H9 (cell line): Measurements from ENCODE around the gene CPT2. TPM values are rescaled to one million over a fixed set of nuclear protein-coding genes. Genes with fewer than 3 reads are reported as not detected.

Source experiments
- DNase-seq: peaks from one replicate; pipeline ENCODE4 v3.0.0-alpha.2; 2017
- H2AFZ ChIP-seq: one replicate; pipeline ENCODE4 v1.6.1; 2013; ENCODE audit warnings: mild to moderate bottlenecking, low read length, control low read depth, moderate library complexity
- H2AK5ac ChIP-seq: 2 replicates; pipeline ENCODE4 v1.6.1; 2013; ENCODE audit warnings: low read length, control low read depth, mixed read lengths; ENCODE audit not compliant: insufficient read length
- H2BK120ac ChIP-seq: one replicate; pipeline ENCODE4 v1.6.1; 2013; ENCODE audit warnings: low read depth, mild to moderate bottlenecking, low read length, control low read depth, inconsistent platforms; ENCODE audit not compliant: poor library complexity, severe bottlenecking
- H2BK12ac ChIP-seq: 2 replicates; pipeline ENCODE4 v1.6.1; 2013; ENCODE audit warnings: low read length, control low read depth, mixed read lengths, low read depth; ENCODE audit not compliant: insufficient read length
- H2BK15ac ChIP-seq: 2 replicates; pipeline ENCODE4 v1.6.1; 2013; ENCODE audit warnings: low read depth, low read length, control low read depth
- H2BK20ac ChIP-seq: one replicate; pipeline ENCODE4 v1.6.1; 2013; ENCODE audit warnings: low read depth, mild to moderate bottlenecking, low read length, control low read depth, inconsistent platforms; ENCODE audit not compliant: poor library complexity, severe bottlenecking
- H2BK5ac ChIP-seq: 2 replicates; pipeline ENCODE4 v1.6.1; 2013; ENCODE audit warnings: low read length, control low read depth, mixed read lengths; ENCODE audit not compliant: insufficient read length
- H3K14ac ChIP-seq: 2 replicates; pipeline ENCODE4 v1.6.1; 2013; ENCODE audit warnings: low read length, control low read depth; ENCODE audit not compliant: insufficient read depth
- H3K18ac ChIP-seq: 2 replicates; pipeline ENCODE4 v1.6.1; 2013; ENCODE audit warnings: low read depth, mild to moderate bottlenecking, mixed read lengths, low read length, control low read depth; ENCODE audit not compliant: insufficient read length
- H3K23ac ChIP-seq: 2 replicates; pipeline ENCODE4 v1.6.1; 2013; ENCODE audit warnings: low read length, control low read depth, mixed read lengths, low read depth; ENCODE audit not compliant: insufficient read length
- H3K23me2 ChIP-seq: 2 replicates; pipeline ENCODE4 v1.6.1; 2013; ENCODE audit warnings: low read depth, mild to moderate bottlenecking, mixed read lengths, low read length, control low read depth; ENCODE audit not compliant: insufficient read length, poor library complexity, severe bottlenecking
- H3K27ac ChIP-seq: 2 replicates; pipeline ENCODE4 v1.5.1; 2013; ENCODE audit warnings: low read length, control low read depth, mixed read lengths, low read depth; ENCODE audit not compliant: insufficient read length
- H3K27me3 ChIP-seq: 2 replicates; pipeline ENCODE4 v1.6.1; 2013; ENCODE audit warnings: low read length, control low read depth, inconsistent platforms; ENCODE audit not compliant: insufficient read depth
- H3K4ac ChIP-seq: 2 replicates; pipeline ENCODE4 v1.6.1; 2013; ENCODE audit warnings: low read depth, mild to moderate bottlenecking, control low read depth, inconsistent platforms, low read length, moderate library complexity
- H3K4me1 ChIP-seq: 2 replicates; pipeline ENCODE4 v1.6.1; 2013; ENCODE audit warnings: low read length, control low read depth, inconsistent platforms; ENCODE audit not compliant: insufficient read depth
- H3K4me2 ChIP-seq: 2 replicates; pipeline ENCODE4 v1.6.1; 2013; ENCODE audit warnings: low read length, control low read depth, mixed read lengths; ENCODE audit not compliant: insufficient read length, insufficient read depth
- H3K56ac ChIP-seq: 2 replicates; pipeline ENCODE4 v1.6.1; 2013; ENCODE audit warnings: low read depth, mild to moderate bottlenecking, mixed read lengths, low read length, control low read depth; ENCODE audit not compliant: insufficient read length
- H3K79me1 ChIP-seq: 2 replicates; pipeline ENCODE4 v1.6.1; 2013; ENCODE audit warnings: low read depth, mild to moderate bottlenecking, moderate library complexity, low read length, control low read depth, inconsistent platforms; ENCODE audit not compliant: insufficient read depth, poor library complexity, severe bottlenecking
- H3K79me2 ChIP-seq: 2 replicates; pipeline ENCODE4 v1.6.1; 2013; ENCODE audit warnings: low read length, control low read depth, inconsistent platforms; ENCODE audit not compliant: insufficient read depth
- H3K9ac ChIP-seq: 2 replicates; pipeline ENCODE4 v1.6.1; 2013; ENCODE audit warnings: low read length, control low read depth, mixed read lengths; ENCODE audit not compliant: insufficient read length; ENCODE audit errors: extremely low read depth
- H3K9me3 ChIP-seq: one replicate; pipeline ENCODE4 v1.6.1; 2013; ENCODE audit warnings: low read depth, low read length, inconsistent platforms; ENCODE audit not compliant: control insufficient read depth
- H3T11ph ChIP-seq: one replicate; pipeline ENCODE4 v1.6.1; 2013; ENCODE audit warnings: mild to moderate bottlenecking, low read length, control low read depth, inconsistent platforms
- H4K20me1 ChIP-seq: one replicate; pipeline ENCODE4 v1.6.1; 2013; ENCODE audit not compliant: control insufficient read depth, insufficient read length, insufficient read depth
- H4K5ac ChIP-seq: 2 replicates; pipeline ENCODE4 v1.6.1; 2013; ENCODE audit warnings: low read depth, mild to moderate bottlenecking, mixed read lengths, low read length, control low read depth; ENCODE audit not compliant: insufficient read length
- H4K8ac ChIP-seq: replicated peaks from 2 replicates; pipeline ENCODE4 v1.6.1; 2013; ENCODE audit warnings: low read length, control low read depth, mixed read lengths, low read depth; ENCODE audit not compliant: insufficient read length
- H4K91ac ChIP-seq: 2 replicates; pipeline ENCODE4 v1.6.1; 2013; ENCODE audit warnings: low read depth, mild to moderate bottlenecking, moderate library complexity, mixed read lengths, low read length, control low read depth; ENCODE audit not compliant: insufficient read length
- H3K27ac Mint-ChIP-seq, 3 experiments: 2 replicates in 2 of 3; 3 replicates in 1 of 3; pipeline ENCODE4 v1.8.0; 2020 to 2021; ENCODE audit warnings: mixed read lengths in 3 of 3, mild to moderate bottlenecking in 1 of 3, moderate library complexity in 1 of 3
- H3K27me3 Mint-ChIP-seq: 2 replicates; pipeline ENCODE4 v1.8.0; 2021; ENCODE audit warnings: low read depth, mild to moderate bottlenecking, moderate library complexity, mixed read lengths
- H3K36me3 Mint-ChIP-seq, 3 experiments: 2 replicates in 2 of 3; 3 replicates in 1 of 3; pipeline ENCODE4 v1.8.0; 2020 to 2021; ENCODE audit warnings: low read depth in 3 of 3, mixed read lengths in 3 of 3; ENCODE audit not compliant: insufficient read depth in 1 of 3
- H3K4me1 Mint-ChIP-seq, 2 experiments: 2 replicates each; pipeline ENCODE4 v1.8.0; 2020; ENCODE audit warnings: mixed read lengths in 2 of 2
- H3K4me3 Mint-ChIP-seq, 2 experiments: 2 replicates in 1 of 2; 3 replicates in 1 of 2; pipeline ENCODE4 v1.8.0; 2020 to 2021; ENCODE audit warnings: mild to moderate bottlenecking in 2 of 2, mixed read lengths in 2 of 2, moderate library complexity in 1 of 2
- H3K9me3 Mint-ChIP-seq, 2 experiments: 2 replicates in 1 of 2; 3 replicates in 1 of 2; pipeline ENCODE4 v1.8.0; 2020; ENCODE audit warnings: mild to moderate bottlenecking in 2 of 2, mixed read lengths in 2 of 2, moderate library complexity in 1 of 2
- CTCF ChIP-seq: fragments of 200-600 bp; sonication (generic); conservative IDR thresholded peaks from 3 replicates; pipeline ENCODE4 v1.8.0; 2021; ENCODE audit warnings: antibody characterized with exemption, mild to moderate bottlenecking
- WGBS: extraction: QIAGEN DNeasy Blood & Tissue Kit; methylation state at CpG from one replicate; pipeline ENCODE4 v1.1.7; 2013; ENCODE audit warnings: missing lambda C conversion rate, low lambda C conversion rate, mixed read lengths; ENCODE audit not compliant: insufficient read length; ENCODE audit errors: extremely low coverage; 5-methylcytosine and 5-hydroxymethylcytosine counted together
- total RNA-seq: library from RNA; stranded (reverse); gene quantifications from 2 replicates; pipeline ENCODE4 v1.2.1, GENCODE V29; 2021

CPT2 gene
- total RNA-seq, 1 experiment from 2014 or later, result 33.2 TPM

GRCh38 chr1:53260631-53261247 lies 64.1 kb downstream of the CPT2 start:
- no peak overlapping the region for H4K8ac ChIP-seq
- H3K4me2 ChIP-seq, result no peak overlapping the region
- H3K27ac ChIP-seq, result no peak overlapping the region
- no peaks in the 10 kb centered on the region for H4K20me1 ChIP-seq
- no peaks in the 10 kb centered on the region for H3K9me3 ChIP-seq
- H3K56ac ChIP-seq, result no peak overlapping the region
- H3K23me2 ChIP-seq, result no peaks in the 10 kb centered on the region
- H2AFZ ChIP-seq, result no peak overlapping the region
- Mint-ChIP-seq H3K27ac (no peak overlapping the region), H3K4me1 (no peaks in the 10 kb centered on the region), H3K36me3 (peaks cover 55 to 96% (median 88%) of the 10 kb centered on the region in 3 experiments; a peak in 6 of 7 replicates), H3K4me3 (no peak overlapping the region), H3K9me3 (no peaks in the 10 kb centered on the region), H3K27me3 (no peaks in the 10 kb centered on the region)
- H3K79me1 ChIP-seq, result no peaks in the 10 kb centered on the region
- no peak overlapping the region for H4K91ac ChIP-seq
- H3K27me3 ChIP-seq, result no peaks in the 10 kb centered on the region
- no peak overlapping the region for H3T11ph ChIP-seq
- TF ChIP-seq CTCF, result no peak
- H3K9ac ChIP-seq, result no peak overlapping the region
- H4K5ac ChIP-seq, result no peak overlapping the region
- H3K4ac ChIP-seq, result no peak overlapping the region
- H3K23ac ChIP-seq, result no peak overlapping the region
- H2BK5ac ChIP-seq, result no peak overlapping the region
- H3K18ac ChIP-seq, result no peak overlapping the region
- DNase-seq, result no peak
- H2AK5ac ChIP-seq, result no peak overlapping the region
- no peak overlapping the region for H2BK15ac ChIP-seq
- H3K14ac ChIP-seq, result no peak overlapping the region
- no peaks in the 10 kb centered on the region for H3K79me2 ChIP-seq
- H3K4me1 ChIP-seq, result no peaks in the 10 kb centered on the region
- no peak overlapping the region for H2BK20ac ChIP-seq
- no peak overlapping the region for H2BK120ac ChIP-seq
- H2BK12ac ChIP-seq, result no peak overlapping the region
- WGBS, result no CpG with 5 or more reads among the region's 4 CpGs
